RWPE2 (cell line): ENCODE data around the gene BANK1.

Source experiments
- ATAC-seq: fragments of 200-7000 bp; cut with Tn5 transposase; 3 replicates; pipeline ENCODE4 v1.9.1; 2021; ENCODE audit warnings: low read depth
- DNase-seq: peaks from one replicate; pipeline ENCODE4 v3.0.0-alpha.2; 2020; ENCODE audit warnings: low spot score
- H3K27ac ChIP-seq: fragments of 450-650 bp; 2 replicates; pipeline ENCODE4 v1.5.1; 2017; ENCODE audit warnings: mild to moderate bottlenecking; ENCODE audit not compliant: poor library complexity, severe bottlenecking
- H3K27me3 ChIP-seq: fragments of 250-450 bp; sonication (Bioruptor Pico); 2 replicates; pipeline ENCODE4 v1.5.1; 2021; ENCODE audit warnings: mild to moderate bottlenecking, moderate library complexity; ENCODE audit not compliant: insufficient read depth, poor library complexity, severe bottlenecking
- H3K36me3 ChIP-seq: fragments of 250-450 bp; sonication (Bioruptor Pico); 2 replicates; pipeline ENCODE4 v1.5.1; 2020; ENCODE audit warnings: low read depth, mild to moderate bottlenecking, moderate library complexity
- H3K4me1 ChIP-seq: fragments of 250-450 bp; sonication (Bioruptor Pico); 2 replicates; pipeline ENCODE4 v1.5.1; 2021; ENCODE audit warnings: mild to moderate bottlenecking, moderate library complexity; ENCODE audit not compliant: insufficient read depth, poor library complexity, severe bottlenecking
- H3K4me3 ChIP-seq: fragments of 250-450 bp; sonication (Bioruptor Pico); 2 replicates; pipeline ENCODE4 v1.5.1; 2021; ENCODE audit warnings: mild to moderate bottlenecking, moderate library complexity; ENCODE audit not compliant: severe bottlenecking
- H3K9me3 ChIP-seq: fragments of 250-450 bp; sonication (Bioruptor Pico); 2 replicates; pipeline ENCODE4 v1.5.1; 2021; ENCODE audit warnings: mild to moderate bottlenecking, moderate library complexity; ENCODE audit not compliant: severe bottlenecking
- TF ChIP-seq, protein P1 (sequence below): fragments of 450-650 bp; IDR thresholded peaks from one replicate; pipeline ENCODE4 v1.5.1; 2017; ENCODE audit warnings: mild to moderate bottlenecking, moderate library complexity; ENCODE audit not compliant: poor library complexity, severe bottlenecking

Gene BANK1

DNA sequence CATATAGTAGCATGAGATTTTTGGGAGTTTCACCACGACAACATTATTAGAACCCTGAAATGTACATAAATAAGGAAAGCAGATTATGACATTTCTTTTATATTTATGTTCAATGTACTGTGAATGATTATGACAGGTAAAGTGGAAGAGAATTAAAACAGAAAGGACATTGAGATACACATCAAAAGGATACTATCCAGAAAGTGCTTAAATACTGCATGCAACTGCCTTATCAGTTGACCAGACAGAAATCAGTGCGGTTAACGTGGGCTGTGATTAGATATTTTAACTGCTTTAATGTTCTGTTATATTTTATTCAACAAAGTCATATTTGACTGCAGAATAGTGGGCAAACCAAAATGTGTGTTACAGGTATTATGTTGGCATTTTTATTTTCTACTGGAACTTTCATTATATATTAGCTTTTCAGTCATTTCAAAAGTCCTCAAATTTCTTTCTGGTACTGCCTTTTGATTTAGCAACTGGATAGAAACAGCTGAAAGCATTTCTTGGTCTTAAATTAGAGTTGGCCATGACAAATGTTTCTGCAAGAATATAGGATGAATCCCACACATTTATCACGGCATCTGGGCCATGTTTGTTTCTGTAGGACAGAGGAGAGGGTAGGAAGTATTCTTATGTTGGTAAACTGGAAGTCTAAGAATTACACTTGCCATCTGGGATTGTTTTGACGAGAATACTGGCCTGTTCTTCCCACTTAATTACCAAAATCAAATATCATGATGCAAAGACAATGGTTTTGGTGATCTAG lies 299.5 kb downstream of the BANK1 start:
- Histone ChIP-seq H3K27me3 (no peaks in the 10 kb centered on the region), H3K9me3 (no peaks in the 10 kb centered on the region), H3K27ac (no peak overlapping the region), H3K36me3 (no peaks in the 10 kb centered on the region), H3K4me3 (no peak overlapping the region), H3K4me1 (no peaks in the 10 kb centered on the region)
- TF ChIP-seq, protein P1, sequence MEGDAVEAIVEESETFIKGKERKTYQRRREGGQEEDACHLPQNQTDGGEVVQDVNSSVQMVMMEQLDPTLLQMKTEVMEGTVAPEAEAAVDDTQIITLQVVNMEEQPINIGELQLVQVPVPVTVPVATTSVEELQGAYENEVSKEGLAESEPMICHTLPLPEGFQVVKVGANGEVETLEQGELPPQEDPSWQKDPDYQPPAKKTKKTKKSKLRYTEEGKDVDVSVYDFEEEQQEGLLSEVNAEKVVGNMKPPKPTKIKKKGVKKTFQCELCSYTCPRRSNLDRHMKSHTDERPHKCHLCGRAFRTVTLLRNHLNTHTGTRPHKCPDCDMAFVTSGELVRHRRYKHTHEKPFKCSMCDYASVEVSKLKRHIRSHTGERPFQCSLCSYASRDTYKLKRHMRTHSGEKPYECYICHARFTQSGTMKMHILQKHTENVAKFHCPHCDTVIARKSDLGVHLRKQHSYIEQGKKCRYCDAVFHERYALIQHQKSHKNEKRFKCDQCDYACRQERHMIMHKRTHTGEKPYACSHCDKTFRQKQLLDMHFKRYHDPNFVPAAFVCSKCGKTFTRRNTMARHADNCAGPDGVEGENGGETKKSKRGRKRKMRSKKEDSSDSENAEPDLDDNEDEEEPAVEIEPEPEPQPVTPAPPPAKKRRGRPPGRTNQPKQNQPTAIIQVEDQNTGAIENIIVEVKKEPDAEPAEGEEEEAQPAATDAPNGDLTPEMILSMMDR, result no peak
- DNase-seq (no peak), ATAC-seq (no peak)

DNA sequence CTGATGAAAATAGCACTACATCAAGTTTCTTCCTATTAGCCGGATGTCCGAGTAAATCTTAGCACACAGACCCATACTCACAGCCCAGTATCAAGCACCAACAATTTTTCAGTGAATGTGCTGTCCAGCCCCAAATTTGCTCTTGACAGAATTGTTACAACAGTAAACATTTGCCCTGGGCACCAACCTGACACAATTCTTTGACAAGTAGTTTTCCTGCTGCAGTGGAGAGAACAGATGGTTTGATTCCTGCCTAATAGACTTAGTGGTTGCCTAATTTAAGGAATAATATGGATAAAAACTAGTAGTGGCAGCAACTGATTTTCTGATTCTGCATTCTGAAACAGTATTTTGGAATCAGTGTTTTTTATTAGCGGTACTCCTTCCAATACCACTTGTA lies 301.1 kb downstream of the BANK1 start:
- no peaks in the 10 kb centered on the region for H3K9me3 ChIP-seq
- no peaks in the 10 kb centered on the region for H3K36me3 ChIP-seq
- ATAC-seq (no peak), DNase-seq (no peak)
- no peak overlapping the region for H3K27ac ChIP-seq
- no peaks in the 10 kb centered on the region for H3K27me3 ChIP-seq
- H3K4me3 ChIP-seq, result no peak overlapping the region
- H3K4me1 ChIP-seq, result no peaks in the 10 kb centered on the region
- TF ChIP-seq, protein P1, result no peak

DNA sequence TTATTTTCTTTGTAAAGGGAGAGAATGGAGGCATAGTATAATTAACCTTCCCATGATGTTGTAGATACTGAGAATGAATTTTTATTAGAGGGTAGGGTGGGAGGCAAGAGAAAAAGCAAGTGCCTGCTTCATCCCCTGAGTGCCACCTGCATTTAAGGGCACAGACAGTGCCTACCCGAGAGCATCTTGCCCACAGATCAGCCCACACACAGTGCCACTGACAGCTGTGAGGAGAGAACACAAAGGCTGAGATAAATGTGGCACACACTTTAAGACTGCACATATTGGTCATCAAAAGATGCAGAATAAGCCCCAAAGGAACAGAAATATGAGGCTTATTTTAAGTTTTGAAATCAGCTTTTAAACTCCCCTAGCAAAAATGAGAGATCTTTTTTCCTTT lies 304.0 kb downstream of the BANK1 start:
- Histone ChIP-seq H3K27ac (no peak overlapping the region), H3K36me3 (no peaks in the 10 kb centered on the region), H3K4me3 (no peak overlapping the region), H3K4me1 (no peaks in the 10 kb centered on the region), H3K27me3 (no peaks in the 10 kb centered on the region), H3K9me3 (no peaks in the 10 kb centered on the region)
- ATAC-seq (no peak), DNase-seq (no peak)
- TF ChIP-seq, protein P1, result no peak

DNA sequence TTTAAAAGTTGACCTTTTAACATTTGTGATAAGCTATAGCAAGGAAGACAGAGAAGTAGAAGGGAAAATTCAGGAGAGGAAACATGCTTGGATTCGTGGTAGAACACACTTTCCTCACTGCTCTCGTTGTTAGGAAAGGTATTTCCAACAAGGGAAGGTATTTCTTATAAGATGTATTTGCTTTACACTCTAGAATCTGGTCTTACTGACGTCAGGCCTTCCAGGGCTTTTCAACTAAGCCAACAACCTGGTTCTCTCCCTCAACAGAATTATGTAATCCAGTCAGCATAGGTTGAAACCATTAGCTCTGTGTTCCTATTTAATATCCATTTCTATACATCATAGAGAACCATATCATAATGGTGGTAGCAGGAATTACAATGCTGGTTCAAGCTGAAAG lies 312.8 kb downstream of the BANK1 start:
- Histone ChIP-seq H3K9me3 (no peaks in the 10 kb centered on the region), H3K4me1 (no peaks in the 10 kb centered on the region), H3K27ac (no peak overlapping the region), H3K27me3 (no peaks in the 10 kb centered on the region), H3K36me3 (no peaks in the 10 kb centered on the region), H3K4me3 (no peak overlapping the region)
- DNase-seq (no peak), ATAC-seq (no peak)
- TF ChIP-seq, protein P1, result no peak

DNA sequence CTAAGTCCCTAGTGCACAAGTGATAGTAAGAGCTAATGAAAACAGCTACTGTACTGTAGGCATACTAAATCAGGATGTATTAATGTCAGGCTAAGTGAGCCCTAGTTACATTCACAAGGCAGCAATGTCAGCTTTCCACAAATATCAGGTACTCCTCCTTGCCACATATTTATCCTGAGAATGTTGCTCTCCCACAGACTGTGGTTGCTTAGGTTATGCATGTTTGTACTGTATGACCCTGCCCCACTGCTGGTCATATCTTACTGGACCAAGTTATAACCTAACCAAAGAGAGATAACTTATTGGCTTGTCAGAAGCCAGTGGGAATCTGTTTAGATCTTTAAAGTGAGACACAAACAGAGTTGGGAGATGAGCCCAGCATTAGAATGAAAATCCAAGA lies 313.7 kb downstream of the BANK1 start:
- H3K27me3 ChIP-seq, result no peaks in the 10 kb centered on the region
- ATAC-seq (no peak), DNase-seq (no peak)
- TF ChIP-seq, protein P1, result no peak
- H3K36me3 ChIP-seq, result no peaks in the 10 kb centered on the region
- no peaks in the 10 kb centered on the region for H3K4me1 ChIP-seq
- H3K4me3 ChIP-seq, result no peak overlapping the region
- H3K27ac ChIP-seq, result no peak overlapping the region
- H3K9me3 ChIP-seq, result no peaks in the 10 kb centered on the region
